ENCODE measurements around the gene TRMT1.
A peak's percentile ranks its signal among the peaks of the same experiment; 100 is the strongest.
"Not testable (repeated sequence)": the region's sequence is repeated elsewhere in the genome, so short reads cannot be mapped to it uniquely, and the experiment has no call there.

TRMT1 gene

DNA sequence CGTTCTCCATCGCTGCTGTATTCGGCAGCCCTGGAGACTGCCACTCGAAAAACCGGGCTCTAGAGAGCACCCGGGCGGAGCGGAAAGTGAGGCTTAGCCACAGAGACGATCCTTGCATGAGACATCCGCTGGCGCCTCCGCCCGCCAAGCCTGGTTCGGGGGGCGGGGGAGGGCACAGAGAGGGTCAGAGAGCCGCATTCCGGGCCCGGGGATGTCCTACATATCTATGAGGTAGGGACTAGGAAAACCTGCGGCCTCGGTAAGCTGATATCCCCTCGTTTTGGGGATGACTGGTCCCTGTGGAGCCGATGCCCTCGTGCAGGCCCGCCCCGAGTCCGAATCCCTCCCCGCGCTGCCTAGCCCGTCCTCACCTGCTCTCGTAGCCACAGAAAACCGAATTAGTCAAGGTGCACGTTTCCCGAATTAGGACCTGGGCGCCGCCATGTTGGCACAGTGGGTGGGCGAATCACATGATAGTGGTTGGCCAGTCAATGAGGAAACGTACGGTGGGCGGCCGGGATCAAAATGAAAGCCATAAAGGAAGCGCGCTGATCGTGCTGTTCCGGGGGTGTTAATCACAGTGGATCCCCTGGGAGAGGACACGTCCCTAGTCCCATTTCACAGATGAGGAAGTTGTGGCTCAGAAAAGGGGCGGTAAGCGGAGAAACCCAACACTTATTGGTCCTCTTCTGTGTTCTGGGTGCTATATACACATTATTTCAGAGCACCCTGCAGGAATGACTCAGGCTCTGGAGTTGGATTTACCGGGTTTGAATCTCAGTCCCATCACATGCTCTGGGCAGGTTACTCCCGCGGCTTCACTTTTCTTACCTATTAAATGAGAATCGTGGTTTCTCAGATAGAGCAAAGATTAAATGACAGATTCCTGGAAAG, at the start of gene TRMT1:
TRMT1 (minus strand) TSS at position 459 of the 894 bp plus-strand sequence; CDS start at position 118, 341 bp downstream.
- peak; percentile 95 for DNase-seq (ENCODE audit: low spot score)

DNA sequence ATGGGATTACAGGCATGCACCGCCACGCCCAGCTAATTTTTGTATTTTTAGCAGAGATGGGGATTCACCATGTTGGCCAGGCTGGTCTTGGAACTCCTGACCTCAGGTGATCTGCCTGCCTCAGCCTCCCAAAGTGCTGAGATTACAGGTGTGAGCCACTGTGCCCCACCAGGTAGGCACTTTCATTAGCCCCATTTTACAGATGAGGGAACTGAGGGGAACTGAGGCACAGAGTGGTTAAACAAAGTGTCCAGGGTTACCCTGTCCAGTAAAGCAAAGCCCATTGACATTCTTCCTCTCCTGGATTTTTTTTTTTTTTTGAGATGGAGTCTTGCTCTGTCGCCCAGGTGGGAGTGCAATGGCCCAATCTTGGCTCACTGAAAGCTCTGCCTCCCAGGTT, 49.6 kb upstream of the TRMT1 start:
- not testable (repeated sequence) for DNase-seq (ENCODE audit: low spot score)

DNA sequence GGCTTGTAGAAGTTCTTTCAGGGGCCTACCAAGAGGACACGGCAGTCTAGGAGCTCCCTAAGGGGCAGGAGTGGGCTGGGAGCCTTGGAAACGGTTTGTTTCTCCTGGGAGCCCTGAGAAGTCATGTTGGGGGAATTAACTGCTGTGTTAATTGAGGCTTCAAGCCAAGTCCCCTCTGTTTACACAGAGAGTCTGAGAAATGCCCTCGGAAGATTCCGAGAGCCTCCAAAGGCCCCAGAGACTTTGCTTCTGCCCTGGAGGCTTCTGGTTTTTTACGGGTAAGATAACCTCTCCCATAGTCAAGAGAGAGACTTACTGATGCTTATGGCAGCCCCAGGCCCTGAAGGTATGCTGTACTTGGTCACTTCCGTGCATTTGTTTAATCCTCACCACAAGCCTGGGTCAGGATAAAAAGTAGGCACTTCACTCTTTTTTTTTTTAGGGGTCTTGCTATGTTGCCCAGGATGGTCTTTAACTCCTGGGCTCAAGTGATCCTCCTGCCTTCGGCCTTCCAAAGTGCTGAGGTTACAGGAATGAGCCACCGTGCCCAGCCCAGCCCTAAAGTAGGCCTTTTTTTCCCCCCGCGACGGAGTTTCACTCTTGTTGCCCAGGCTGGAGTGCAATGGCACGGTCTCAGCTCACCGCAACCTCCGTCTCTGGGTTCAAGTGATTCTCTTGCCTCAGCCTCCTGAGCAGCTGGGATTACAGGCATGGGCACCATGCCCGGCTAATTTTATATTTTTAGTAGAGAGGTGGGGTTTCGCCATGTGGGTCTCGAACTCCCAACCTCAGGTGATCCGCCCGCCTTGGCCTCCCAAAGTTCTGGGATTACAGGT, 48.8 kb upstream of the TRMT1 start:
- DNase-seq (ENCODE audit: low spot score), result no peak

DNA sequence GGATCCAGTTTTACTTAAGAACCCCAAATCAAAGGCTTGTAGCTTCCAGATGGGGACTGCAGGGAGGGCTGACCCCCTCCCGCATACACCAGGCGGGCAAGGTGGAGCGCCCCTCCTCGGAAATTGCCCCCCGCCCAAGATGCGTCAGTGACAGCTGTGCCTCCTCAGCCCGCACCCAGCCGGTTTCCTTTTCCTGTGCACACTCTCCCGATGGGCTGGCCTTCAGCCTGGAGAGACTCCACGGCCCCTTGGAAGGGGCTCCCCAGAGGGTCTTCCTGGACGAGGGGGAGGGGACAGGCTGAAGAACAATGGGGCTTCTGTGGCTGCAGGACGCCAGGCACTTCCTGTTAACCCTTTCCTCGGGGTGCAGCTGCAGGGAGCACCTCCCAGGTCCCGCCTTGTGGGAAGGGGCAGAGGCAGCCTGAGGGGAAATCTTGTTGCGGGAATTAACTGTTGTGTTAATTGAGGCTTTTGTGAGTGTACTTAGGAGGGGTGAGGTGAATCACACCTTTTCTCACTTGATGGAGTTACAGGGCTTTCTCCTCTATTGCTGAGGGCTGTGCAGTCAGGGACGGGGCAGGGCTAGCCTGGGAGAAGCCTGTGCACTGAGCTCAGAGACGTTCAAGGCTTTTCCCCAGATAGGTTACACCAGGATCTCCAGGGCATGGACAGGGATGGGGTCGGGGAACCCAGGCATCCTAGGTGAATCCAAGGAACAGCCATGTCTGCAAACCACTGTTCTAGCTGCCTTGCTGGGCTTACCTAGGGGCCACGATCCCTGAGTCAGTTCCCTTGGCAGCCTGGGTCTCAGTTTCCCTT, 48.0 kb upstream of the TRMT1 start:
- DNase-seq (ENCODE audit: low spot score), result peak; percentile 71

DNA sequence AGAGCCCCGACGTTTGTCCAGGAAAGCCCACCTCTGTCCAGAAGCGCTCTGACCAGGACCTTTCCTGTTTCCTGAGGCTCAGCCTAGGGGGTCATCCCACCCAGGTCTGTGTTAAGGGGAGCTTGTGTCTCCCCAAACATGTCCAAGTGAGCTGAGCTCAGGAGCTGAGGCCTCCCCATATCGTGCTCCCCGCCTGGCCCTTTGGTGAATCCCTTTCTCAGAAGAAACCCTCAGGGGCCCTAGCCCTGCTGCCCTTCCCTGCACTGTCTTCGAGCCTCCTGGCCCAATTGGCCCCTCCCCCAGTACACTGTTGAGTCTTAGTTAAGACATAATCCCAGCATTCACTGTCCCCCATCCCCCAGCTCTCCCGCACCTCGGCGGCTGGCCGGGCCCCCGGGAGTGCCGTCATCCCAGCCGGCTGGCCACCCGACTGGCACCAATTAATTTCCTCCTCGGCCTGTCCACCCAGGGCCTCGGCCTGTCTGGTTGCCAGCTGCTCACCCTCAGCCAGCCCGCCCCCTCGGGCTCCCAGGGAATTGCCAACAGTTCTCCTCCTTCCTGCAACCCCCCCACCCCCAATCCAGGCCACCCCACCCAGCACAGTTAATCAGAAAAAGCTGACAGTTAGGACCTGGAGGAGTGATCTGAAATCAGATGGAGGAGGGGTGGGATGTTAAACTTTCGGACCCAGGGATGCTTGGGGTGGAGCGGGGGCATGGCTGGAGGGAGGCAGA, 47.2 kb upstream of the TRMT1 start:
- DNase-seq (ENCODE audit: low spot score), result peak; percentile 95

DNA sequence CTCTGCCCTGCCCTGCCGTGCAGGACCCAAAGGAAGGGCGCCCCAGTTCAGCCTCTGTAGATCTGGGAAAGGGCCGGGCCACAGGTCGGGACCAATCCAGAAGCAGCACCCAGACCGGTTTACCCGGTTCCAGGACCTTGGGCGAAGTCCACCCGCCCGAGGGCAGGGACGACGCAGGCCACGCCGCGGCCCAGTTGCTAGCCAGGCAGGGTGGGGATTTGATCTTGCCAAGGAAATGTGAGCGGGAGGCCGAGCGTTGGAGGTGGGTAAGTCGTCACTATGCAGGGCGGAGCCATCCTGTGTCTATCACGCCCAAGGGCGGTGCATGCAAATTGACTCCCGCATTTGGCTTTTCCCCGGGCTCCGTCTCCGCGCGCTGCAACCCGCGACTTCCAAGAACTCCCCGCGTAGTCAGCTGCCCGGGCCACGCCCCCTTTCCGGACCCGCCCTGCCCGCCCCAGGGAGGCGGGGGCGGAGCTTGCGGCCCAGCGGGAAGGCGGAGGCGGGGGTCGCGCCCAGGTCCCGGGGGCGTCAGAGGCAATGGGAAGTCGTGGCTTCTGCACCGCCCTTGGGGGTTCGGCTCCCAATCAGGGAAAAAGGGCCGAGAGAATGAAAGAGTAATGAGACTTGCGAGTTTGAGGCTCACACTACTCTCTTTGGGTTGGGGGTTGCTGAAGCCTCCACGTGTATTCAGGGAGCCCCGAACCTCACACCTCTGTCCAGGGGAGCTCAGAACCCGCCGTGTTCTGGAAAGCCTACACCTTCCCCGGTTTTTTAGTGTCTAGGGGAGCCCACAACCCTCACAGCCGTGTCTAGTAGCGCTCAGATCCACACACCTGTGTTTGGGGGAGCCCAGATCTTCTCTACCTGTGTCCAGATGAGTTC, 46.4 kb upstream of the TRMT1 start:
- peak; percentile 97 for DNase-seq (ENCODE audit: low spot score)

DNA sequence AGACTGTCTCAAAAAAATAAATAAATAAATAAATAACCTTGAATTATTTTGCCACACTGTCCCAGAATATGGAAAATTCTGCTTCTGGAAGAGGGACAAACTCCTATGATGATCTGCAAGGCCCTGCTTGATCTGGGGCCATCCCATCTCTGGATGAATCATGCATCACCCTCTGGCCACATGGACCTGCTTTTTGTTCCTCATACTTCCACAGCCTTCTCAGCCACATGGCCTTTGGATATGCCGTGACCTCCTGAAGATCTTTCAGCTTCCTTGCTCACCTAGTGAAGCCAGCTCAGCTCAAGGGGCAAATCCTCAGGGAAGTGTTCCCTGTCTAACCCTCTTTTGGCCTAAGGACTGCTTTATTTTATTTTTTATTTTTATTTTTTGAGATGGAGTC, 44.0 kb upstream of the TRMT1 start:
- DNase-seq (ENCODE audit: low spot score), result peak; percentile 80

DNA sequence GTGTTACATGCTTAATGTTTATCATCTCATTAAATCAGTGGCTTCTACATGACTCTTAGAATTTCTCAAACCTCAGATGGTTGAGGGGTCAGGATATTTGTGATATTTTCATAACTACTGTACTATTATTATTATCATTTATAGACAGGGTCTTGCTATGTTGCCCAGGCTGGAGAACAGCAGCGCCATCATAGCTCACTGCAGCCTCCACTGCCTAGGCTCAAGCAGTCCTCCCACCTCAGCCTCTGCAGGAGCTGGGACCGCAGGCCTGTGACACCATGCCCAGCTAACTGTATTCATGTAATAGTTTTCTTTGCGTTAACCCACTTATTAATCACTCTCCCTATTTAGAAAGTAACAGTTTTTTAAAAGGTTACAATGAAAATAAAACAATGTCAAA, 43.2 kb upstream of the TRMT1 start:
- no peak for DNase-seq (ENCODE audit: low spot score)

DNA sequence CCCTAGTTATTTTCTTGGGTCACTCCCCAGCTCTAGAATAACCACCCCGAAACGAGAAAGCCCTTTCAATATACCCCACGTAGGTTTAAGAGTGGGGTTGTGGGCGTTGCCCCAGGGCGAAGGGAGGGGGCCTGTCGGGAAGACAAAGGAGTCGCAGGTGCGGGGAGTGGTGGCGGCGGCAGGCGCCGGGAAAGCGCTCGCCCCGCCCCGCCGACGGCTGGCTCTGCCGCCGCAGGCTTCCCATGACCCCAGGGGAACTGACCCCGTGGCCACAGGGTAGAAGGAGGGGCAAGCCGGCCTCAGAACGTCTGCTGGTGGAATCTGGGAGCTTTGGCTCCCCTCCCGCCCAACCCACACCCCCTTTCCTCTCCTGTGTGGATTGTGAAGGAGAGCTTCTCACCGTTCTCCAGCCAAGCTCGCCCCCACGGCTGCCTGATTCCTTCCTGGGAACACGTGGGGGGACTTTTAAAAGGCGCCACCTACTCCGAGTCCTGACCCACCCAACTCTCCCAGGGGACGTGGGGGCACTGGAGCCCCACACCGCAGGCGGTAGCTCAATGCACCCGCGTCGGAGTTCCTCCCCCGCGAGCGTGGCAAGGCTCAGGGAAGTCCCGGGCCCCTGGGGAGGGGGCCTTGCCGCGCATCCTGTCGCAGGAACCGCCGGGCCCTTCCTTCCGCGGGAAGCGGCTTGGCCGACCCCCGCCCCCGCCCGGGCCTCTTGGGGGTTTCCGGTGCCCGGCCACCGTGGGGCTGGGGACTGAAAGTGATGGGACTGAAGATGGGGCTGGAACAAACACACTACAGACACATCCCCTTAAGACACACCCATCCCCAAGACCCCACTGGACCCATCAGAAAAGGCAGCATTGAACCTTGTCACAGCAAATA, 39.2 kb upstream of the TRMT1 start:
- peak; percentile 85 for DNase-seq (ENCODE audit: low spot score)

DNA sequence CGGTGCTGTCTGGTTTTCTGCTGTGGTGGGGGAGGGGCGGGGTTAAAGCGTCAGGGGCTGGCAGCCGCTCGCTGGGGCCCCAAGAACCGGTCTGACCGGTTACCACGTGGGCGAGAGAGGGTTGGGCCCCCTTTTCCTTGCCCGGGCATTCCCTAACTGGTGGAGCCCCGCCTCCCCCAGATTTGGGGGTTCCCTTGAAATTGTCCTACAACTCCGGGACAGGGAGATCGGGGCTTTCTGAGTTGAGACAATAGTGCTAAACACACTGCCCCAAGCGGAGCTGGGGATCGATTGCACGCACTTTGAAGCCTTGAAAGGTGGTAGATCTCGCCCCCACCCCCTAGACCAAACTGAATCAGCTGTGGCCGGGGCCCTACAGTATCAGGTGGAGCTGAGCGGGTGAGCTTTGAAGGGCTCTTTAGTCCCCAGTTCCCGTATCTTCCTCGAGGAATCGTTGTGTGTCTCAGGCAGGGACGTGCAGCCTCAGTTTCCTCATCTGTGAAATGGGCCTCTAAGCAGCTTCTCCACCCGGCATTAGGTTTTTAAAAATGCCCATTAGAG, 38.5 kb upstream of the TRMT1 start:
- peak; percentile 77 for DNase-seq (ENCODE audit: low spot score)

DNA sequence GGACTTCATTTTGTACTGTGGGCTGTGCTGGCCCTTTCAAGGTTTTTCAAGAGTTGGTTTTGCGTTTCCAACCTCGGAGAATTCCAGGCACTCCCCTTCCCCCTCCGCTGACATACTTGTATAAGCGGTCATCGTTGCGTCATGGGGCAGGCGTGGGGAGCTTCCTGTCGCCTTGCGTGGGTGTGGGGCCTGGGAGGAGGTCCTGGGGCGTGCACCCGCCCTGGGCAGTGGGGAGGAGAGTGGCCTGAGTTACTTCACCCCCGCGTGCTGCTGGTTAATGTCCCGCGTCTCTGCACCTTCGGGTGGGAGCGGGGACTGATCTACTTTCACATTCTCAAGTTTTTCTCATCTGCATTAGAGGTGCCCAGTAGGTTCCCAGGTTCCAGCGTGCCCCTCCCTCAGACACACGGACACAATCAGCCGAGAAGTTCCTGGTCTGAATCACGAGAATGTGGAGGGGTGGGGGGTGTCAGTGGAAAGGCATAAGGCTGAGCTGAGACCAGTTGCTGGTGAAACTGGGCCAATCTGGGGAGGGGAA, 37.8 kb upstream of the TRMT1 start:
- DNase-seq (ENCODE audit: low spot score), result peak; percentile 94

DNA sequence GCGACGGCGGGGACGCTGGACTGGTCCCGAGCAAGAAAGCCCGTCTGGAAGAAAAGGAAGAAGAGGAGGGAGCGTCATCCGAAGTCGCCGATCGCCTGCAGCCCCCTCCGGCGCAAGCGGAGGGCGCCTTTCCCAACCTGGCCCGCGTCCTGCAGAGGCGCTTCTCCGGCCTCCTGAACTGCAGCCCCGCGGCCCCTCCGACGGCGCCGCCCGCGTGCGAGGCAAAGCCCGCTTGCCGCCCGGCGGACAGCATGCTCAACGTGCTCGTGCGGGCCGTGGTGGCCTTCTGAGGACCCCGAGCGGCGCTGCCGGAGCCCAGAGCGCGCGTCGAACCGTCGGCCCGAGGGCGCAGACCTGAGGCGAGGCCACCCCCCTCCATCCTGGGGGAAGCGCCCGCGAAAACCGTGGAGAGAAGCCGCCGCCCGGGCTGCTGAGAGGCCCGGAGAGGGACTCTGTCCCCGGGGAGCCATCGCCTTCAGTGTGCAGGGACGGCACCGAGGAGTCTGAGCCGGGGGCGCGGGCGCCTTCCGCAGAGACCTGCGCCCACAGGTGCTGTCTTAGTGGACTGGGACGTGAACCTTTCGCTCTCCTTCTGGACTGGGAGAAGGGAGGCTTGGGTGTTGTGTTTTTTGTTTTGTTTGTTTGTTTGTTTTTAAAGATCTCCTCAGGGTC, 37.2 kb upstream of the TRMT1 start:
- DNase-seq (ENCODE audit: low spot score), result no peak

DNA sequence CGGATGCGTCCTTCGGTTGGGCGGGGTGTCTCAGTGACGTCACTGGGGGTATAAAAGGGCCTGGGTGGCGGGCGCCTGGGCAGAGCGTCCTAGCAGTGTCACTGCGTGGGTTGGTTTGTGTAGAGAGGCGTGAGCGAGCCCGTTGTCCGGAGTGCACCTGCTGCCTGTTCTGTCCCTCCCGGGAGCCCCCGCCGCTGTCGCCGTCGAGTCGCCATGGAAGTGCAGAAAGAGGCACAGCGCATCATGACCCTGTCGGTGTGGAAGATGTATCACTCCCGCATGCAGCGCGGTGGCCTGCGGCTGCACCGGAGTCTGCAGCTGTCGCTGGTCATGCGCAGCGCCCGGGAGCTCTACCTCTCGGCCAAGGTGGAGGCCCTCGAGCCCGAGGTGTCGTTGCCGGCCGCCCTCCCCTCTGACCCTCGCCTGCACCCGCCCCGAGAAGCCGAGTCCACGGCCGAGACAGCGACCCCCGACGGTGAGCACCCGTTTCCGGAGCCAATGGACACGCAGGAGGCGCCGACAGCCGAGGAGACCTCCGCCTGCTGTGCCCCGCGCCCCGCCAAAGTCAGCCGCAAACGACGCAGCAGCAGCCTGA, 36.5 kb upstream of the TRMT1 start:
- DNase-seq (ENCODE audit: low spot score), result peak; percentile 95

DNA sequence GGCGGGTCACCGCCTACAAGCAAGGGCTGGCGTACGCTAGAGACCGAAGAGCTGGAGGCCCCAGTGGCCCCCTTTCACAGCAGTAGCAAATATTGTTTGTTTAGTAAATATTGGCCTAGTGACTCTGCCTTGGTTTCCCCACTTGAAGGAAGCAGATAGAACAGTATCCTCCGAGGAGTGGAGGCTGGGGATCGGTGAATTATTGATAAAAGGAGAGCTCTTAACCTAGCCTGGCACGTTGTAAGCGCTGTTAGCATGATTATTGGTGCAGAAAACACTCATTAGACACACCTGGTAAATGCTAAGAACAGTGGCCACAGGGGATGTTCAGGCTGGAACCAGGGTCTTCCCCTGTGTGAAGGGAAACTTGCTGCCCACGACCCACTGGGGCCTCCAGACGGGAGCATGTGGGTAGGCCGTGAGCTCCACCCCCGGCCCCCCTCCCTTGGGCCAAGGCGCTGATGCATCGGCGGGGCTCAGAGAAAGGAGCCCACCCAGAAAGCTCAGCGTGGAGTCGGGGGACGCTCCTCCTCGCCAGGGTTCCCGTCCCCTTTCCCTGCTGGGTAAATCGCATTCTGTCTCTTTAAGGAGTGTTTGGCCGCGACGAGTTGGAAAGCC, 35.9 kb upstream of the TRMT1 start:
- DNase-seq (ENCODE audit: low spot score), result no peak

DNA sequence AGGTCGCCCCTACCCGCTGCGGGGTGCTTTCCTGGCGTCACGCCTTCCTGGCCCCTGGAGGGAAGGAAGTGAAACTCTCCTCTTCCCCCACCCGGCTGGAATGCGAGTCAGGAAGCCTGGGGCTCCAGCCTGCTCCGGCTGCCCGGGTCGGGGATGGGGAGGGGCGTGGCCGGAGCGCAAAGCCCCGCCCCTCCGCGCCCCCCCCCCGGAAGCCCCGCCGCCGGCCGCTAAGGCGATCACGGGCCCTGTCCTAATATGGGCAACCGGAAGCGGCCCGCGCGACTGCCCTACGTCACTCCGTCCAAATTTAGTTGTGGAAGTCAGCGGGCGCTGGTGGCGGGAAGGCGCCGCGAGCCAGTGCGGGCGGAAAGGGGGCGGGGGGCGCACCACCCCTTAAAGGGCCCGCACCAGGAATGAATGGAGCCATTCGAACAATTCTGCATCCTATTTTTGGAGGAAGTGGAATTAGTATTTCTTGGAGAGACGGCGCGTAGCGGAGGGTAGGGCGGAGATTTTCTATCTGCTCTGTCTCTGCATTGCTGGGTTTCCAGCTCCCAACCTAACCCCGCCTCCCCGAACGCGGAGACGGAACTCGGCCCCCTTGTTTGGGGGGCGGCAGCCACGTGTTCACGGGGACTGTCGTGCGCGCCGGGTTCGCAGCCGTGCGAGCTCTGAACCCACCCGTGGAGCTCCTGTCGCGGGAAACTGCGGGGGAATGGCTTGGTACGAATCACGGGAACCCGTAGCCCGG, 35.2 kb upstream of the TRMT1 start:
- DNase-seq (ENCODE audit: low spot score), result peak; percentile 98

DNA sequence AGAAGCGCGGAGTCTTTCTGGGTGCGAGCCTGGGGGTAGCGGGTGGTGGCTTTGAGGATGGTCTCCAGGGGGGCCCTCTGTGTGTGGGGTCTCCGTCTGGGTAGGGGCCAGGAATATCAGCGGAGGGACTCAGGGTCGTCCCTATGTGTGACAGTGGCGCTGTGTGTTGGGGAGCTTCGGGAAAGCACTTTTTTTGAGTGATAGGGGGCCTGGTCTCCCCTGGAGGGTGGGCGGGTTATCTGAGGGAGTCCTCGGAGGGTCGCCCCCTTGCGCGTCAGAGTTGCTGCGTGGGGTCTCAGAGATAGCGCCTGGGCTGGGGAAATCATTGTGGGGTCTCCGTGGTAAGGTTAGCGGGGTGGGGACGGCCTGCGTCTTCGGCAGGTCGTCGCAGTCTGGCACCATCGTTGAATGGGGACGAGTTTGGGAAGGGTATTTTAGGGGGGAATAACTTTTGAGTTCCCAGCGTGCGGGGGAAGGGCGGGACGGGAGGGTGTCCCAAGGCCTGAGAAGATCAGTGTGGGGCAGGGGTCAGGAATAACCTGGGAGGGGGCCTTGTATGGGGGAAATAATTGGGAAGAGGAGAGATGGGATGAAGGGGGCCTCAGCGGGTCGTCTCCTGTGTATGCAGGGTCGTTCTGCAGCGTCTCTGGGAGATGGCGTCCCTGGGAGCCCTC, 34.5 kb upstream of the TRMT1 start:
- no peak for DNase-seq (ENCODE audit: low spot score)

Data from kidney tubule cell (primary cell).